HG03196 (cell line): Measurements from ENCODE around the gene DYNC1I1.

Experiments used
- ATAC-seq: cut with Tn5 transposase; IDR thresholded peaks from one replicate; pipeline ENCODE4 v1.9.1; 2021; ENCODE audit not compliant: unreplicated experiment

DYNC1I1 gene

GRCh38 chr7:96122746-96123145, 350.4 kb downstream of the DYNC1I1 start:
- no peak for ATAC-seq

DNA sequence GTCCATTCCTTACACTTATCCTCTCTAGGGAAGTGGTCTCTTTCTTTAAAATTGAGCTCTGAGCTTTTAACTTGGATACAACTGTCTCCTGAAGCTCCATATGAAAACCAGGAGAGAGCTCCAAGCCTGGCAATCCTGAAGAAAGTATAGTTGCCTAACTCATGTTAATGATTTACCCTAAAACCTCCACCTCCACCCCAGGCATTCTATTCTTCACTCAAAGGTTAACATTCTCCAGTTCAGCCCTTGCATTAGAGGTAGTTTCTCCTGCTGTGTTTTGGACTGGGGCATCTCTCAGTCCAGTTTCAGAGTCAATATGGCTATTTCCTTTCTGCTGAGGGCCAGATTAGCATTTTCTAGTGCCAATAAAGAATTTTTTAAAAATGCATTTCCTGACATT, 354.0 kb downstream of the DYNC1I1 start:
- ATAC-seq, result no peak

- no peak for ATAC-seq
These were observed 355.4 kb downstream of the DYNC1I1 start for GRCh38 chr7:96127746-96128145.

- ATAC-seq, result no peak
These were observed 359.2 kb downstream of the DYNC1I1 start for GRCh38 chr7:96131525-96131924.

- ATAC-seq, result no peak
These were observed 362.9 kb downstream of the DYNC1I1 start for GRCh38 chr7:96135241-96135640.

- no peak for ATAC-seq
These were observed 364.4 kb downstream of the DYNC1I1 start for GRCh38 chr7:96136600-96137239.

DNA sequence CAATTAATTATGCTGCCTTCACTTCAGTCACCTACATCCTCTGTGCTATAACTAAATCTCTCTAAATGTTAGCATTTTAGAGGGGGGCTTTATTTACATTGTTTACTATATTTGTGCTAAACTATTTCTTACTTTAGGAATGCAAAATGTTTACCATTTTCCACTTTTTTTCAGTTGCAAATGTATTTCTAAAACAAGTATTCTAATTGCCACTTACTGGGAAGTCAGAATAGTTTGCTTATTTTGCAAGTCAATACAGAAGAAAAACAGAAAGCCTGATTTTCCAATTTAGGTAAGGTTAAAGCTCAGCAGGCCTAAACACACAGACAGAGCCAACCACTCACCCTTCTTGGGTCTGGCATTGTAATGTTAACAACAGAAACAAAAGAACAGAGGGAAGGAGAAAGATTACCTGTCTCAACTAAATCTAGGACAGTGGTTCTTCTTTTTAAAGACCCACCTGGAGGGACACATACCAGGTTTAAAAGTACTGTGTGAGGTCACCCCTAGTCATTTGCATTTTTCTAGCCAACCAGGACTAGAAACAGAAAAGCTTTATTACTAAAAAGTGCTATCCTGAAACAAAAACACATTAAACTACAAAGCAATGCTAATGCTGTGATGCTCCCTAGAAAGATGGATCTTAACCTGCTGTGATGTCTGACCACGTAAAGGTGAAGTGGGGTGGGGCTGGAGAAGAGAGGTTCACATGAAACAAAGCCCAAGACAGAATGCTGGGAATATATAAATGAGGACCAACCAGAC, 371.3 kb downstream of the DYNC1I1 start:
- no peak for ATAC-seq

DNA sequence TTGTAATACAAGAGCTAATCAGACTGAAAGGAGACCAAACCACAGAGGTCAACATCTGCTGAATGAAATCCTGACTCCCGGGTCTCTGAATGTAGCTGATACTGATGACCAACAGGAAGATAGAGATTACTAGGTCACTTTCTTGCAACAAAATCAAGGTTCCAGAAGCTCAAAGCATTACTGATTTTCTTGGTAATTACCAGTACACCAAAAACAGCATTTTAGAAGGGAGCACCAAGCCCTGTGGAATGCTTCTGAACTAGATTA, 371.8 kb downstream of the DYNC1I1 start:
- ATAC-seq, result no peak
